HPDE6-E6E7 (cell line): Measurements from ENCODE around the gene GPR31.
A peak's percentile ranks its signal among the peaks of the same experiment; 100 is the strongest.
"Not testable (repeated sequence)": the region's sequence is repeated elsewhere in the genome, so short reads cannot be mapped to it uniquely, and the experiment has no call there.

Experiments used
- DNase-seq: peaks from one replicate; pipeline ENCODE4 v3.0.0; 2011; ENCODE audit warnings: missing footprints; ENCODE audit errors: extremely low spot score

GPR31 gene

DNA sequence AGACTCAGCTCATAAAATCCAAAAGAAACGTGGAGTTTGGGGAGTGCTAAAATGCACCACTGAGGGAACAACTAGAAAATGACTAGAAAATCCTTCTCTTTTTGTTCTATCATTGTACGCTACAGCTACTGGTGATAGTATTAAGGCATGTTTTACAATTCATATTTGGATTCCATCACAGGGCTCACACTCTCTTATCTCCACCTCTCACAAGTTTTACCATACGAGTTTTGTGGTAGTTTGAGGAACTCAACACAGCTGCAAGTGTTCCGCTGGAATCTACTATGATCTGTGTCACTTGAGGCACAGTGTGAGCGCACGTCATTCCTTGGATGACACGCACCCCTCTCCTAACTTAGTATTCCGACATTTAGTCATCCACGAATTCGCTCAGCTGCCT is 9.9 kb upstream of the GPR31 start:
- not testable (repeated sequence) for DNase-seq

DNA sequence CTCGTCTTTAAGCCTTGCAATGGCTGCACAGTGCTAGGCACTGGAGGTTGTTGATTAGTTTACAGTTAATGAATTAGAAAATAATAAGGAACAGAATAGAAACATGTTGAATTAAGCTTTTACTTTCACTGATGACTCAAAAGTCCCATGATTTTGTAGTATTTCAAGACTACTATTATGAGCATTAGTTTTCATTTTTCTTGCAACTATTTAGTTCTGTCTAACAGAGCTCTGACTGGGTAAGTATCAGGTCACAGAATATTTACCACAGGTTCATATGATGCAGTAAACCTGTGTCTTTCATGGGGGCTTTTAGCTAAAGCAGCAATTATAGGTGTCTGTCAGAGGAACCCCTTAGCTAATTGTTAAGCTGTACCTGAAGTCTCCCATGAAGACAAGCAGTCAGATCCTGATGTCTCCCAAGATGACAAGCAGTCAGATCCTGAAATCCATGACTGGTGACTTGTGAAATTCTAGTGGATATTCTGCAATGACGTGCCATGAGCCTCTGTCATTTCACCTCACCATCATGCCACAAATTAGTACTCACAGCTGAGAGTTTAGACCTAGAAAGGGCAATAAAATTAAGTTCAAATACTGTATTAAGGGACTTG is 8.2 kb upstream of the GPR31 start:
- DNase-seq: no peak

DNA sequence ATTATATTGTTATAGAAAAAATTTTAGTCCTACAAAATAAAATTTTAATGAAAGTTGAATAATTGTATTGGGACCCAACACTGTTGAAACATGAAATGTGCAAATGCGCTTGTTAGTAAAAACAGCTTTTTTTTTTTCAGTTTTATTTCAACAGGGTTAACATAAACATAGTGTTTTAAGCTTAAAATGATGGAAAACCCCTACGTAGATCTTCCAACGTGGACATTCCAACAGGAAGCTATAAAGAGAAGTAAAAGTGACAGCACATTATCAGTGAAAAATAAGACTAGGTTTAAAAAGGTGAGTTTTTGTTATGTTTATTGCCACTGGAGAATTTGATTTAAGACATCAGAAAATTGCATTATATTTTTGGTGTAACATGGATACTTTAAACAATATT is 6.5 kb upstream of the GPR31 start:
- DNase-seq: no peak

DNA sequence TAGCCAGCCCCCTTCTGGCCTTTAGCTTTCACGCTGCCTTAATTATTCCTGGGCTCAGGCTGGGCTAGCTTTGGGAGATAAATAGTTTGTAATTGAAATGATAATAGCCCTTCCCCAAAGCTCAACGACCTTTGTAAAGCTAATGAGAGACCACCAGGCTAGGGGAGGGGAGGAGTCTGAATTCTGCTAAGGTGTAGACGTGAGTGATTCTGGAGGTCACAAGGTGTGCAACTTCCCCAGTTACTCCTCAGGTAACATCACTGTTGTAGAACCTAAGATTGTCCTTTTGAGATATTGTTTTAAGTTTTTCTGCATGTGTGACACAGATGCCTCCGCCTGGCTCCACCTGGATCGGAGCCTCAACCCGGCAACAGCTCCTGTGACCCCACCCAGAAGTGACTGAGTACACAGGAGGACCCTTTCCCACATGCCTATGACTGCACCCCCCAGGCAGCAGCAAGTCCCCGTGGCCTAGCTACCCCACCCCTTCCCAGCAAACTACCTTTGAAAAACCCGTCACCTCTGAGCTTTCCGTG is 5.8 kb upstream of the GPR31 start:
- DNase-seq: no peak

DNA sequence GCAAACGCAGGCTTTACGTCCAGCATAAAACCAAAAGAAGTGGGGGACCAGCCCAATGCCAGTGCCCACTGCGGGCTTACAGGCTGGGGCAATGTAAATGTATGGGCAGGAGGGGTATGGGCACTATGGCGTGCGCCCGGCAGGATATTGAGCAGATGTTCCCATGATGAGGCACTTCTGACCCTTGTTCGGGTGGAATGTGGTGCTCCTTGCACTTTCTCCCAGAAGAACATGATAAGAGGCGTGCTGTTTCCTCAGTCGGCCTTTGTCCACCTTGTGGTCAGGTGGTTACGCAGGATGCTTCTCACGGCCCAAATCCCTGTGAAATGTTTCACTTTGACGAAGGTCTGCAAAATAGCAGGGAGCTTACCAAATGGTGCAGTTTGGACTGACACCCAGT is 4.8 kb upstream of the GPR31 start:
- no peak for DNase-seq

DNA sequence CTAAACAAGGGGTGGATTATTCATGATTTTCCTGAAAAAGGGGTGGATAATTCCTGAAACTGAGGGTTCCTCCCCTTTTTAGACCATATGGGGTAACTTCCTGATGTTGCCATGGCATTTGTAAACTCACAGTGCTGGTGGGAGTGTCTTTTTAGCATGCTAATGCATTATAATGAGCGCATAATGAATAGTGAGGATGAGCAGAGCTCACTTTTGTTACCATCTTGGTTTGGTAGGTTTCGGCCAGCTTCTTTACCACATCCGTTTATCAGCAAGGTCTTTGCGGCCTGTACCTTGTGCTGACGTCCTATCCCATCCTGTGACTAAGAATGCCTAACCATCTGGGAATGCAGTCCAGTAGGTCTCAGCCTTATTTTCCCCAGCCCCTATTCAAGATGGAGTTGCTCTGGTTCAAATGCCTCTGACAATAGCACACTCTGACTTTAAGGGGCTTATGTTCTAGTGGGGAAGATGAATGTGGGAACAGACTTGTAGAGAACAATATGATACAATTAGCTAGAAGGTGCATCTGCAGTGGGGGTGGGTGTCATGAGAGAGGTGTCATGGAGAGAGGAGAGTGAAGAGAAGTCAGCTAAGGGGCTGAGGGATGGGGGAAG is 4.2 kb upstream of the GPR31 start:
- DNase-seq: no peak

DNA sequence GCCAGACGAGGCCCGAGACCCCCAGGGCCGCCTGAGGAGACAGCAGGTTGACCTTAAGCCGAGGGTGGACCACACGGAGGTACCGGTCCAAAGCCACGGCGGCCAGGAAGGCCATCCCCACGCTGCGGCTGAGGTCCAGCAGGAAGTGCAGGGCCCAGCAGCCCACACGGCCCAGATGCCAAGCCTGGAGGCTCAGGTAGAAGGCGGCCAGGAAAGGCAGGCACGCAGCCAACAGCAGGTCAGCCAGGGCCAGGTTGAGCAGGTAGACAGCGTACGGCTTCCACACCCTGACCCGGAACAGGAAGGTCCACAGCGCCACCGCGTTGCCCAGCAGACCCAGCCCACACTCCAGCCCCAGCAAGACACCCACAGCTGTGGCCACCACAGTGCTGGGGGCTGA is 366 bp downstream of the GPR31 start:
- DNase-seq: no peak

DNA sequence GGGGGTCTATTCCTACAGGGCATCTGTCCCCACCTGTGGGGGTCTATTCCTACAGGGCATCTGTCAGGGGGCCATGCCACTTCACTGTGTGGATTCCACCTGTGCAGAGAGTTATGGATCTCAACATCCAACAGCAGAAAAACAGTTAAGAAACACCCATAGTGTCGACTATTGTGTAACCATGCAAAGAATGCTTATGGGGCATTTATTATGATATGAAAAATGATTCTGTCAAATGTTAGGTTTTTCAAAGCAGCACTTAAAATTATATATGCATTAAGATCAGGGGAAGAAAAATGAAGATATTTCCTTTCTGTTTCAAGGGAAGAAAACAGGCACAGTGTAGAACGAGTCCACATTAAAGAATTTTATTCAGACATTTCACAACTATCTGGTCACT is 2.9 kb downstream of the GPR31 start:
- DNase-seq: no peak

DNA sequence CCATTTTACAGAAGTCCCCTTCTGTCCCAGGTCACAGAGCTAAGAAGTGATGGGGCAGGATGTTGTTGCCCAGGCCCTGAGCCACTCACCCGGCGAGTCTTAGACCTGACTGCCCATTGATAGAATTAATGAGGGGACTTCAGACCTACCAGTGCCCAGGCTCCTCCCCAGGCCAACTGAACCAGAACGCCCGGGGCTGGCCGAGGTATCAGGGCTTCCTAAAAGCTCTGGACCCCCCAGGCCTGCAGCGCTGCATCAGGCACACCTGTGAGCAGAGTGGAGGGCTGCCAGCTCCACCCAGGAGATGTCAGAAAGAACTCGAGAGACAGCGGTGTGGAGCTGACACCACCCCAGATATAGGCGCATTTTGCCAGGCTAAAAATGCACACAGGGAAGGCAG is 3.5 kb downstream of the GPR31 start:
- DNase-seq: no peak

DNA sequence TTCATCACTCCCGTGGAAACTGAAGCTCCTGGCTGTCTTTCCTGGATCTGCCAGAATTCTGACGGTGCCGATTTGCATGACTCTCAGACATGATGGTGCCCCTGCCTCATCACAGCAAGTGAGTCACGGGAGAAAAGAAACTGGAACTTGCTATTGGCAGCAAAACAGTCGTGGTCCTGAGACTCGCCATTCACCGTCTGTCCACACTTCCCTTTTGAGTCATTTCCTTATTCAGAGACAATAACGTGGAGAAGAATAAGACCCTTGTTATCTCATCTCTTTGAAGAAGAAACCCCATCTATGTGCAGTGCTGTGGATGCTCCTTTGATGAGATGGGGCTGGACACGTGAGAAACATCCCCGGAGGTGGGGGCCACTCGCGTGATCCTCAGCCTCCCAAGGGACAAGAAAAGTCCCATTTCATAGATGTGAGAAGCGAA is 4.2 kb downstream of the GPR31 start:
- no peak for DNase-seq

DNA sequence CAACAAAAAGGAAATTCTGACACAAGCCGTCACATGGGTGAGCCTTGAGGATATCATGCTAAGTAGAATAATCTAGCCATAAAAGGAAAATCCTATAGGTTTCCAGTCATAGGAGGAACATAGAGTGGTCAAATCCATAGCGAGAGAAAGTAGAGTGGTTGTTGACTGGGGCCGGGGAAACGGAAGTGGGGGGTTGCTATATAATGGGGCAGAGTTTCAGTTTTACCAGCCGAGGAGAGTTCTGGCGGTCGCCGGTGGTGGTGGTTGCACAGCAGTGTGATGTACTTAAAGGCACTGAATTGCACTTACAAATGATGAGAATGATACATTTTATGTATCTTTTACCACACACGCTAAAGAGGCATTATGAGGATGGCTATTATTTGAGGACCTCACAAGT is 4.9 kb downstream of the GPR31 start:
- DNase-seq: no peak

DNA sequence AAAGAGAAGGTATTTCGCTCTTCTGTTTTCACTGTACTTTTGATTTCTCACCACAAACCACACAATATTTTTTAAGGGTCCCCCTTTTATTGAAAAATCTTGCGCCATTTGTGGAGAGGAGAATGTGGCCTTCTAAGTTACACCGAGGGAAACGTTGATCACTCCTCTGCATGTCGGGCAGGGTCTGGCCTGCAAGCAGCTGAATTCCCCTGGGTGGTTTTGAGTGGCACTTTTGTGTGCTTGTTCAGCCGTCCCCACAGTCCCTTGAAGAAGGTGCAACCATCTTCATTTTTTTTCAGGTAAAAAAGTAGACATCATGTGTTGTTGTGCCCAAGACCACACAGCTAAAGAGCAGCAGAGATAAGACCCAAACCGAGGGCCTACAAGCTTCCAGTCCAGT is 6.1 kb downstream of the GPR31 start:
- no peak for DNase-seq

DNA sequence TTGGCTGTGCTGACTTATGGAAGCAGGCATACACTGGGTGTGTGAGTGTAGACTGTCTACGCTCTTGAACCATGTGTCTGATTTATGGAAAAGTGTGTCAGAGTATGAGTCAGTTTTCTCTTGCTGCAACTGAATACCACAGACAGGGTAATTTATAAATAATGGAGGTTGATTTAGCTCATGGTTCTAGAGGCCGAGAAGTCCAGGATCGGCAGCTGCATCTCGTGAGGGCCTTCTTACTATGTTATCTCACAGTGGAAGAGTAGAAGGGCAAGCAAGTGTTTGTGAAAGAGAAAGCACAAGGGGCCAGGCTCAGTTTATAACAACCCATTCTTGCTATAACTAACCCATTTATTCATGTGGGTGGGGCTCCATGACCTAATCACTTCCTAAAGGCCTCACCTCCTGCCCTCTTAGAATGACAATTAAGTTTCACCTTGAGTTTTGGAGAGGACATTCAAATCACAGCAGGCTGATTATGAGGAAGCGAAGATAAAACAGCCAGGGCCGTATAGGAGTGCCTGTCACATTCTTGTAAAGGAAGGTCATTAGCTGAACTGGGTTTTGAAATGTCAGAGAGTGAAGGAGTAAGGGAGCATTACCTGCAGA is 6.7 kb downstream of the GPR31 start:
- no peak for DNase-seq

DNA sequence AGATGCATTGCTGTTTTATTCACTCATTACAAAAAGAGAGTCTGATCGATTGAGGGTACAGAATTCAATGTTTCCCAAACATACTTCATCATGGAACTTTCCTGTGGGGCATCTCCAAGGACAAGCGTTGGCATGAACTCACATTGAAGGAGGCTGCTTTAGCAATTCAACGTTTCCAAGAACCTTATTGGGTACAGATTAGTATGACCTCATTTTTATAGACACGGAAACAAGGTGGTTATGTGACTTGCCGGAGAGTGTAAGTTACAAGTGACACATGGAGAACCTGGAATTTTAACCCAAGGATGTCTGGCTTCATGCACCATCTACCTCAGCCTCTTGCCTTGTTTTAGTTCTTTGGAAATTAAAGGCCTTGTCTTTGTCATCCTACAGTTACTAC is 8.8 kb downstream of the GPR31 start:
- no peak for DNase-seq

DNA sequence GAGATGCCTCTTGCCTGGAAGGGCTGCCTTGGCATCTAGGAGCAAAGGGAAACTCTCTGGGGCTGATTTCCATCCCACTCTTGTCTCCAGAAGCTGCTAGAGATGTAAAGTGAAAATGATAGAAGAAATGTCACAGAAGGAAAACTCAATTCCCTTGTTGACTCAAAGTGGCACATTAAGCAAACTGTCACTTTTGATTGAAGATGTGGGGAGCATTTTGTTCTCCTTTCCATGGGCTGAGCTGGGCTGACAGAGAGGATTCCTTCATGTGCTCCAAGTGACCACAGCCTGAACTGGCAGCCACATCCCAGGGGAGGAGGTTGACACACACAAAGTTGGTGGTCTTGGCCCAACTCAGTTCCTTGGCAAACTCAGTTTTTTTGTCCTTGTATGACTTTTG is 9.8 kb downstream of the GPR31 start:
- DNase-seq: no peak

DNA sequence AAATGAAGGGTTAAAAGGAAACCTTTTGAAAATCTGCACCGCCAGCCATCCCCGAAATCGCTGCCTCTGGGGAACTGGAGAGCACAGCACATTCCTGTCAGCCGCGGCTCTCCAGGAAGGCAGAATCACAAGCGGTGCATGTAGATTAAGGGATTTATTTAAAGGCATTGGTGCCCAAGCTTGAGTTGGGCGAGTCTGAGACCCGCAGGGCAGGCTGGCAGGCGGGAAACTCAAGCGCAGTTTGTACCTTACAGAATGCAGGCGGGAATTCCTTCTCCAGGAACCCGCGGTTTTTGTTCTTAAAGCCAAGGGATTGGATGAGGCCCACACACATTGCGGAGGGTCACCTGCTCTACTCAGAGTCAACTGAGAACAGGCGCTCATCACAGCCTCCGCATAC is 10.8 kb downstream of the GPR31 start:
- DNase-seq: no peak

DNA sequence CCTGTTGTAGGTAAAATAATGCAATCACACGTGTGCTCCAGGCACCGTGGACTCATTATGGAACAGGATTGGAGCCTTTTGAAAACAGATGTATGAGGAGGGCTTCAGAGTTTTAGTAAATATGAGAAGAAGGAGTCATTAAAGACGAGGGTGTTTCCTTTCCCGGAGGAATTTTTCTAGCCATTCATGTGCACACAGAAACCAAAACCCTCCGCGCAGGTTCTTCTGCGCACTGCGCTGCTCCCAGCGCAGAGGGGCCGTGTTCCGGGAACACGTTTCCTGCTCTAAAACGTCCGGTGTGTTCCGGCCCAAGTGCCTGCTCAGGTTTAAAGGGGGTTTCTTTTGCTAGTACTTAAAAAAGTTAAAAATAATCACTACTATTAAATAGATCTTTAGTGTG is 11.6 kb downstream of the GPR31 start:
- DNase-seq: no peak

DNA sequence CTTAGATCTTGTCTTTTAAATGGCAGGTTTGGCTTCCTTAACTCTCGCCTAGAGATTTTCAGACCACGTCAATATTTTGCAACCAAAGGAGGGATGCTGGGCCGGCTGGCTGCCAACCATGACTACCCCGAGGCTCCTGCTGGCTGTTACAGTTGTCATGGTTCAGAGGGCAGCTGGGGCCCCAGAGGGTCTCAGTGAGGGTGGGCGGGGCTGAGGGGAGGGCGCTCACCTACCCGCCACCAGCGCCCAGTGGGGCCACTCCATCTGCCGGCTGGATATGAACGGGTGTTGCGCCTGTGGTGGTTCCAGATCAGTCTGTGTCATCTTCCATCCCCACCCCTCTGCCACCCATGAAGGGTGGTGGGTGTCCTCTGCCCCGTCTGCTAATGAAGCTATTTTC is 12.3 kb downstream of the GPR31 start:
- no peak for DNase-seq

DNA sequence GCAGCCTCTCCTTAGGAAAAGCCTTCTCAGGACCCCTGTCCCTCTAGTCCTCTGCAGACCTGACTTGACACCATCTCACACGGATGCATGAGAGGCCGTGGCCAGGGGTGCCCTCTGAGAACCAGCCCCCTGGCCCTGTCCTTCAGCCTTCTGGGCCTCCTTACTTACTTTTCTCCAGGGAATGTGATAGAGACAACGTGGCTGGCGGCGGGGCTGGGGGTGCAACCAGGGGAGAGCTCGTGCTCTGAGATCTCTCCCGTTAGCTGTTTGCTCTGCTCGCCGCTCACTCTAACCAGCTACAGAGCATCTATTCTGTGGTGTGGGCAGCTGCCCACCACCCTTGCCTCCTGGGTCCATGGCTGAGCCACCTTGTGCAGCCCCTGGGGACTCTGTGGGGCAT is 14.7 kb downstream of the GPR31 start:
- no peak for DNase-seq

DNA sequence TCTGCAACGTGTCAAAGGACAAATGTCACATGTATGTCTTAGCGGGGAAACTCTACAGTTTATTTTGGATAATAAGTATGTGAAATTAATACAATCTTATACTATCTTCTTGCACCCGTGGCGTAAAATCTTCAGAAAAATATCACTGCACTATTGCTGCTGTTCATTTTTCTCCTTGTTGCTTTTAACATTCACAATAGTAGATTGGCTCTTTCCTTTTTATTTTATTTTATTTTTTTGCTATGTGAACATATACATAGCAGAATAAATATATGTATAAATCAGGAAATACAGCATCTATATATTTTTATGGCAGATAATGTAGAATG is 15.4 kb downstream of the GPR31 start:
- no peak for DNase-seq

DNA sequence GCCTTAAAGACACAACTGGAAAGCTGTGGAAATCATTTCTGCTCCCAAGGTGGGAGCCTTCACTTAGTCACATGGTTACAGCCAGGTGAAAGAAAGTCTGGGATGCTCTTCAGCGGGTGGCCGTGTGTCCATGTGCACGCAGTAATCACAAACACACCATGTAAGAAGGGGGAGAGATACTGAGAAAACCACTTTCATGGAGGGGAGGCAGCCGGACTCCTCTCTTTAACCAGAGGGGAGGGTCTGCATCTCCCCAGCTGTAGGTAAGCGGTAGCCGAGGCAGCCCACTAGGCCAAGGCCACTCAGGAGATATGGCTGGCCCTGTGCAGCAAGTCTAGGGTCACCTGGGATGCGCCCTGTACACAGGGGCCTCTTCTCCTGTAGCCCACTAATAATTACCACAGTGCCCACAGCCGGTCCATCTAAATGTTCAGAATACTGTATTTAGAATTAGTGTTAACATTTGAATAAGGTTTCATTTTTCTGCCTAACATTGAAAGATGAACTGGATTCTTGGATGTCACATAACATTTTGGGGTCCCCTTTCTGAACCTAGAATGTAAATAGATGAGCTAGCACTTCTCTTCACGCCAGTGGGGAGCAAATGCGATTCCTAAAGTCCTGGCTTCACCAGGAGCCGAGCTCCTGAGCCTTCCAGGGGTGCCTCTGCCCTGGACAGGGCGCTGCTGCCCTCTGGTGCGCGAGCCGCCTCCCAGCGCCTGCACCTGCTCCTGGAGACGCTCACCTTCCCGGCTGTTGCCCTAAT is 15.9 kb downstream of the GPR31 start:
- peak; percentile 54 for DNase-seq

DNA sequence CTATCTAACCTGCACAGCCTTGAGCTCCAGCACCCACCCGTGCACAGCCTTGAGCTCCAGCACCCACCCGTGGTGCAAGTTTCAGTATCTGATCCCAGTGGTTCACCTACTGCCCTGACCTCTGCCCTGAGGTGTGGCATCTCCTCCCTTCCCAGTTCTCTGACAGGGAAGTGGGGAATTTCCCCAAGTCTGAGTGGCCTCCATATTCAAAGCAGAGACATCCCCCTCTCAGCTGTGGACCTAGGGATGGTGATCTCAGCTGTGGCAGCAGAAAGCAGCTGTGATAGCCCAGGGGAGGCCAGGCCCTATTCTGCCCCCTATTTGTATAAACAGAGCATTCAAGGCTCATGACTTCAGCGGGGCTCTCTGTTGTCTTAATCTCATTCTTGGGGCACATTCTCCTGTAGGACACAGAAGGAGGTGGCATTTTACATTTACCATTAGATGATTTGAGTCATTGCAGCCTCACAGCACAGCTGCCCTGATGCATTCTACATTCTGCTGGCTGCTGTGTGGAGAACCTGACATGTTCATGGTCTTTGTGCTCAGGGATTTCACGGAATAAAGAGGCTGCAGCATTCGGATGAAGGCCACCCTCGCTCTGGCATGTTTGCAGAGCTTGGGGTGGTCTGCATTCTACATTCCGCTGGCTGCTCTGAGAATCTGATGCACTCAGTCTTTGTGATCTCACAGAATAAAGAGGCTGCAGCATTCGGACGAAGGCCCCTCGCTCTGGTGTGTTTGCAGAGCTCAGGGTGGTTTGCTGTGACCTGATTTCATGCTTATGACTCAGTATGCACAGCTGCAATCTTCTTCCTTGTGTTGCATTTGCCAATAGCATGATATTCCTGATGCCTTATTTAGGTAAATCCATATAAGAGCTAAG is 16.9 kb downstream of the GPR31 start:
- DNase-seq: no peak
